Endothelial cell of umbilical vein (primary cell): ENCODE data around the gene CFAP77.

Source experiments
- CTCF ChIP-seq, 2 donors: IDR thresholded peaks; 1 replicate in 1 of 2; 2 replicates in 1 of 2; pipeline ENCODE4 v1.5.1; 2011; ENCODE audit warnings: low read length in 2 of 2, mild to moderate bottlenecking in 2 of 2, moderate library complexity in 2 of 2, control low read depth in 1 of 2, inconsistent platforms in 1 of 2, low read depth in 1 of 2; ENCODE audit not compliant: insufficient read depth in 1 of 2; ENCODE audit errors: extremely low read depth in 1 of 2
- EZH2 ChIP-seq: IDR thresholded peaks from 2 replicates; pipeline ENCODE4 v1.6.1; 2012; ENCODE audit warnings: borderline replicate concordance, low read depth, mild to moderate bottlenecking, moderate library complexity, low read length, inconsistent platforms; ENCODE audit not compliant: severe bottlenecking
- FOS ChIP-seq: IDR thresholded peaks from 2 replicates; pipeline ENCODE4 v1.6.1; 2011; ENCODE audit warnings: mild to moderate bottlenecking, low read length, moderate library complexity, borderline replicate concordance; ENCODE audit not compliant: insufficient read depth
- GATA2 ChIP-seq: IDR thresholded peaks from 2 replicates; pipeline ENCODE4 v1.7.0; 2011; ENCODE audit warnings: low read depth, mild to moderate bottlenecking, moderate library complexity, mixed read lengths, low read length; ENCODE audit not compliant: insufficient read length, insufficient read depth
- JUN ChIP-seq: IDR thresholded peaks from 2 replicates; pipeline ENCODE4 v1.6.1; 2011; ENCODE audit warnings: borderline replicate concordance, low read depth; ENCODE audit not compliant: insufficient read length, insufficient read depth
- MAX ChIP-seq: IDR thresholded peaks from 2 replicates; pipeline ENCODE4 v1.6.1; 2011; ENCODE audit not compliant: insufficient read depth, insufficient read length
- MYC ChIP-seq: IDR thresholded peaks from one replicate; pipeline ENCODE4 v1.6.1; 2011; ENCODE audit warnings: mild to moderate bottlenecking, low read depth, low read length
- POLR2A ChIP-seq: IDR thresholded peaks from 2 replicates; pipeline ENCODE4 v1.6.1; 2012; ENCODE audit warnings: low read depth, mild to moderate bottlenecking, control low read depth, low read length
- POLR2AphosphoS5 ChIP-seq: IDR thresholded peaks from 2 replicates; pipeline ENCODE4 v1.6.1; 2012; ENCODE audit warnings: low read depth, mild to moderate bottlenecking, control low read depth, low read length, moderate library complexity; ENCODE audit not compliant: insufficient read depth

- TF ChIP-seq POLR2A (no peak), CTCF (IDR thresholded peaks at IDR 0.05; ENCODE audit: extremely low read depth in 1 of 2, insufficient read depth in 1 of 2, low read depth in 1 of 2, low read length in 2 of 2) (no peak), EZH2 (no peak), FOS (no peak), MAX (no peak), MYC (no peak), POLR2AphosphoS5 (no peak), GATA2 (no peak), JUN (no peak)
Observed at GRCh38 chr9:132582276-132582785, 172.3 kb downstream of the CFAP77 start, which contains the start of gene BARHL1.
